Endothelial cell of umbilical vein (primary cell): ENCODE measurements around the gene FBXO22. TPM values are rescaled to one million over a fixed set of nuclear protein-coding genes. Genes with fewer than 3 reads are reported as not detected.

Source experiments
- BruUV-seq: library from RNA; stranded (reverse); fragments of 400-500 nt; replicated peaks from 2 replicates; lab custom pipeline; 2021; lab: Mats Ljungman, UMichigan
- CTCF ChIA-PET: fragments of 300-600, 350-600 bp; sonication (Branson Sonifier 250); formaldehyde crosslinking; loops from one replicate; lab custom pipeline; 2021; ENCODE audit warnings: antibody characterized with exemption, inconsistent platforms; lab: Charles Lee
- POLR2A ChIA-PET: fragments of 300-600, 350-600 bp; sonication (Branson Sonifier 250); formaldehyde crosslinking; loops from one replicate; lab custom pipeline; 2021; ENCODE audit warnings: antibody characterized with exemption, inconsistent platforms; lab: Charles Lee
- DNase-seq: peaks from one replicate; pipeline ENCODE4 v3.0.0-alpha.2; 2011; ENCODE audit warnings: low read depth, low spot score
- FAIRE-seq: peaks from 2 replicates; lab custom pipeline; 2011; peaks lifted over from hg19 to GRCh38; lab: Jason Lieb, UNC
- H2AFZ ChIP-seq: 2 replicates; pipeline ENCODE4 v1.6.0; 2012; ENCODE audit warnings: low read depth, low read length, control low read depth, inconsistent platforms
- H3K27ac ChIP-seq: 2 replicates; pipeline ENCODE4 v1.5.1; 2011; ENCODE audit warnings: low read depth, mild to moderate bottlenecking, control low read depth, low read length, moderate library complexity; ENCODE audit not compliant: insufficient read depth
- H3K27me3 ChIP-seq, 2 experiments: 2 replicates each; pipeline versions ENCODE4 v1.6.0 to v1.6.1; 2011; ENCODE audit warnings: low read length in 2 of 2, mixed read lengths in 1 of 2; ENCODE audit not compliant: control insufficient read depth in 2 of 2, insufficient read depth in 2 of 2
- H3K36me3 ChIP-seq, 2 experiments: 2 replicates in 1 of 2; 3 replicates in 1 of 2; pipeline ENCODE4 v1.5.1; 2011; ENCODE audit warnings: low read length in 2 of 2, mild to moderate bottlenecking in 1 of 2, moderate library complexity in 1 of 2; ENCODE audit not compliant: control insufficient read depth in 2 of 2, insufficient read depth in 2 of 2; ENCODE audit errors: extremely low read depth in 1 of 2
- H3K4me1 ChIP-seq: 3 replicates; pipeline ENCODE4 v1.5.1; 2011; ENCODE audit warnings: mild to moderate bottlenecking, low read length; ENCODE audit not compliant: control insufficient read depth, insufficient read depth; ENCODE audit errors: extremely low read depth
- H3K4me2 ChIP-seq: 2 replicates; pipeline ENCODE4 v1.6.1; 2011; ENCODE audit warnings: low read length, control low read depth, mixed read lengths; ENCODE audit not compliant: insufficient read depth
- H3K4me3 ChIP-seq, 3 experiments: fragments of 200-600 bp in 1 of 3; sonication (generic), shearing (Covaris generic) in 1 of 3; replicated peaks in 1 of 3; 2 replicates each; pipeline ENCODE4 v1.5.1; 2011 to 2016; ENCODE audit warnings: control low read depth in 3 of 3, low read length in 3 of 3, mild to moderate bottlenecking in 2 of 3, inconsistent platforms in 1 of 3, low read depth in 1 of 3, moderate library complexity in 1 of 3; ENCODE audit not compliant: insufficient read depth in 1 of 3
- H3K79me2 ChIP-seq: 2 replicates; pipeline ENCODE4 v1.6.0; 2012; ENCODE audit warnings: low read length, inconsistent platforms; ENCODE audit not compliant: control insufficient read depth, insufficient read depth
- H3K9ac ChIP-seq: replicated peaks from 2 replicates; pipeline ENCODE3; 2011; ENCODE audit warnings: low read length, control low read depth; ENCODE audit not compliant: insufficient read depth; ENCODE audit errors: extremely low read depth
- H3K9me1 ChIP-seq: replicated peaks from 3 replicates; pipeline ENCODE4 v1.6.0; 2011; ENCODE audit warnings: mild to moderate bottlenecking, low read length; ENCODE audit not compliant: control insufficient read depth, insufficient read depth; ENCODE audit errors: extremely low read depth
- H3K9me3 ChIP-seq: replicated peaks from 2 replicates; pipeline ENCODE4 v1.5.1; 2012; ENCODE audit warnings: low read length, inconsistent platforms; ENCODE audit not compliant: control insufficient read depth, insufficient read depth
- H4K20me1 ChIP-seq: replicated peaks from 2 replicates; pipeline ENCODE3; 2011; ENCODE audit warnings: mild to moderate bottlenecking, low read length; ENCODE audit not compliant: control insufficient read depth, insufficient read depth; ENCODE audit errors: extremely low read depth
- CTCF ChIP-seq, 2 donors: IDR thresholded peaks; 1 replicate in 1 of 2; 2 replicates in 1 of 2; pipeline ENCODE4 v1.5.1; 2011; ENCODE audit warnings: low read length in 2 of 2, mild to moderate bottlenecking in 2 of 2, moderate library complexity in 2 of 2, control low read depth in 1 of 2, inconsistent platforms in 1 of 2, low read depth in 1 of 2; ENCODE audit not compliant: insufficient read depth in 1 of 2; ENCODE audit errors: extremely low read depth in 1 of 2
- EZH2 ChIP-seq: IDR thresholded peaks from 2 replicates; pipeline ENCODE4 v1.6.1; 2012; ENCODE audit warnings: borderline replicate concordance, low read depth, mild to moderate bottlenecking, moderate library complexity, low read length, inconsistent platforms; ENCODE audit not compliant: severe bottlenecking
- FOS ChIP-seq: IDR thresholded peaks from 2 replicates; pipeline ENCODE4 v1.6.1; 2011; ENCODE audit warnings: mild to moderate bottlenecking, low read length, moderate library complexity, borderline replicate concordance; ENCODE audit not compliant: insufficient read depth
- GATA2 ChIP-seq: IDR thresholded peaks from 2 replicates; pipeline ENCODE4 v1.7.0; 2011; ENCODE audit warnings: low read depth, mild to moderate bottlenecking, moderate library complexity, mixed read lengths, low read length; ENCODE audit not compliant: insufficient read length, insufficient read depth
- JUN ChIP-seq: IDR thresholded peaks from 2 replicates; pipeline ENCODE4 v1.6.1; 2011; ENCODE audit warnings: borderline replicate concordance, low read depth; ENCODE audit not compliant: insufficient read length, insufficient read depth
- MAX ChIP-seq: IDR thresholded peaks from 2 replicates; pipeline ENCODE4 v1.6.1; 2011; ENCODE audit not compliant: insufficient read depth, insufficient read length
- MYC ChIP-seq: IDR thresholded peaks from one replicate; pipeline ENCODE4 v1.6.1; 2011; ENCODE audit warnings: mild to moderate bottlenecking, low read depth, low read length
- POLR2A ChIP-seq: IDR thresholded peaks from 2 replicates; pipeline ENCODE4 v1.6.1; 2012; ENCODE audit warnings: low read depth, mild to moderate bottlenecking, control low read depth, low read length
- POLR2AphosphoS5 ChIP-seq: IDR thresholded peaks from 2 replicates; pipeline ENCODE4 v1.6.1; 2012; ENCODE audit warnings: low read depth, mild to moderate bottlenecking, control low read depth, low read length, moderate library complexity; ENCODE audit not compliant: insufficient read depth
- dilution Hi-C: fragments of 300-500 bp; cut with MboI; formaldehyde crosslinking; loops from one replicate; pipeline ENCODE4 v1.15.0; 2019; ENCODE audit warnings: low sequenced_read_pairs; ENCODE audit not compliant: extremely low pct_ligation_motif_present
- intact Hi-C: fragments of 100-400 bp; cut with micrococcal nuclease; formaldehyde crosslinking; loops from one replicate; pipeline ENCODE4 v1.10.0; 2022
- polyA plus RNA-seq, 4 experiments: library from polyadenylated mRNA; depleted of rRNA in 3 of 4; stranded (reverse) in 3 of 4; unstranded in 1 of 4; fragments of >200 nt; gene quantifications; 2 replicates each; pipeline versions ENCODE4 v1.2.1 to v1.2.3, GENCODE V29; 2011 to 2012; ENCODE audit warnings: missing spikeins in 1 of 4
- total RNA-seq: library from RNA; stranded (reverse); gene quantifications from 2 replicates; pipeline ENCODE4 v1.2.3, GENCODE V29; 2021

The FBXO22 gene
- total and polyA plus RNA-seq, 2 donors (not counting 3 experiments of a cell fraction or from before 2014, with no cell fraction given) = 20.8 to 41.6 TPM

GRCh38 chr15:75955720-75956119 lies 52.0 kb downstream of the FBXO22 start:
- CTCF ChIA-PET = interaction anchor here (1.2 kb wide), 1 partner anchor 41 kb away, joined by 5 read pairs; no protein-coding TSS in a partner anchor
- no peaks in the 10 kb centered on the region for H4K20me1 ChIP-seq
- H3K9me3 ChIP-seq = no peaks in the 10 kb centered on the region
- H3K27me3 ChIP-seq = peaks cover 7 to 19% of the 10 kb centered on the region in 2 experiments
- no peaks in the 10 kb centered on the region for H3K9me1 ChIP-seq
- no peaks in the 10 kb centered on the region for H3K36me3 ChIP-seq
- no peak overlapping the region for H2AFZ ChIP-seq
- no peak overlapping the region for H3K4me2 ChIP-seq
- FAIRE-seq (no peak), DNase-seq (no peak)
- no peak overlapping the region for H3K9ac ChIP-seq
- BruUV-seq = no TSS peak
- H3K27ac ChIP-seq = no peak overlapping the region
- intact Hi-C loops = no loop called here
- no peak for TF ChIP-seq MYC
- no peak for TF ChIP-seq JUN
- TF ChIP-seq POLR2A = no peak
- TF ChIP-seq MAX = no peak
- TF ChIP-seq CTCF (IDR thresholded peaks at IDR 0.05; ENCODE audit: extremely low read depth in 1 of 2, insufficient read depth in 1 of 2, low read depth in 1 of 2, low read length in 2 of 2) = no peak
- TF ChIP-seq FOS = no peak
- TF ChIP-seq POLR2AphosphoS5 = no peak
- TF ChIP-seq GATA2 = no peak
- TF ChIP-seq EZH2 = no peak
- no peaks in the 10 kb centered on the region for H3K4me1 ChIP-seq
- POLR2A ChIA-PET = no interaction called here
- dilution Hi-C loops = no loop called here
- no peaks in the 10 kb centered on the region for H3K79me2 ChIP-seq
- no peak overlapping the region for H3K4me3 ChIP-seq
